GM12878 (cell line): ENCODE results near the gene SFT2D2. TPM values are rescaled to one million over a fixed set of nuclear protein-coding genes. Genes with fewer than 3 reads are reported as not detected.

Source experiments
- ATAC-seq: fragments of 200-7000 bp; cut with Tn5 transposase; 3 replicates; pipeline ENCODE4 v1.9.1; 2020; ENCODE audit warnings: mild to moderate bottlenecking, moderate library complexity
- BruUV-seq: library from RNA; stranded (reverse); fragments of 400-500 nt; replicated peaks from 2 replicates; lab custom pipeline; 2021; lab: Mats Ljungman, UMichigan
- CTCF ChIA-PET: fragments of 300-600 bp; sonication (Branson Sonifier 250); formaldehyde crosslinking; extraction: SDS; loops from one replicate; lab custom pipeline; 2021; ENCODE audit warnings: inconsistent platforms; lab: Yijun Ruan, JAX
- POLR2A ChIA-PET: fragments of 350-600 bp; formaldehyde crosslinking; extraction: SDS; loops from one replicate; lab custom pipeline; 2021; ENCODE audit warnings: inconsistent platforms; lab: Charles Lee
- RAD21 ChIA-PET: fragments of 300-600 bp; sonication (Branson Sonifier 250); formaldehyde crosslinking; loops from one replicate; lab custom pipeline; 2023; ENCODE audit warnings: antibody characterized with exemption; ENCODE audit not compliant: unreplicated experiment; lab: Charles Lee
- SMC1A ChIA-PET: fragments of 300-600 bp; sonication (Branson Sonifier 250); formaldehyde crosslinking; loops from one replicate; lab custom pipeline; 2023; ENCODE audit not compliant: unreplicated experiment, uncharacterized antibody; lab: Charles Lee
- DNase-seq: peaks from one replicate; pipeline ENCODE4 v3.0.0-alpha.2; 2011; ENCODE audit warnings: low read depth, low spot score
- FAIRE-seq: peaks from 3 replicates; lab custom pipeline; 2011; peaks lifted over from hg19 to GRCh38; lab: Jason Lieb, UNC
- H2AFZ ChIP-seq: 2 replicates; pipeline ENCODE4 v1.6.0; 2011; ENCODE audit warnings: low read depth, low read length, control low read depth; ENCODE audit not compliant: control insufficient read depth
- H3K27ac ChIP-seq: 2 replicates; pipeline ENCODE4 v1.5.1; 2011; ENCODE audit warnings: control low read depth; ENCODE audit not compliant: control insufficient read depth, insufficient read depth
- H3K27me3 ChIP-seq, 2 experiments: replicated peaks in 1 of 2; 2 replicates each; pipeline versions ENCODE4 v1.6.0 to v1.6.1; 2011; ENCODE audit warnings: low read length in 1 of 2; ENCODE audit not compliant: control insufficient read depth in 2 of 2, insufficient read depth in 2 of 2
- H3K36me3 ChIP-seq, 2 experiments: 2 replicates each; pipeline ENCODE4 v1.5.1; 2011; ENCODE audit warnings: low read length in 1 of 2; ENCODE audit not compliant: control insufficient read depth in 2 of 2, insufficient read depth in 2 of 2
- H3K4me1 ChIP-seq: 2 replicates; pipeline ENCODE4 v1.6.1; 2011; ENCODE audit warnings: mild to moderate bottlenecking, low read length, moderate library complexity, mixed read lengths; ENCODE audit not compliant: control insufficient read depth, insufficient read depth
- H3K4me2 ChIP-seq: 2 replicates; pipeline ENCODE4 v1.6.0; 2011; ENCODE audit warnings: control low read depth; ENCODE audit not compliant: control insufficient read depth, insufficient read depth
- H3K4me3 ChIP-seq: fragments of 200-600 bp; sonication (generic); 2 replicates; pipeline ENCODE4 v1.5.1; 2016
- H3K79me2 ChIP-seq: 2 replicates; pipeline ENCODE4 v1.6.0; 2011; ENCODE audit warnings: low read length; ENCODE audit not compliant: control insufficient read depth, insufficient read depth
- H3K9ac ChIP-seq: 2 replicates; pipeline ENCODE4 v1.8.0; 2011; ENCODE audit warnings: low read length, control low read depth, mixed read lengths; ENCODE audit not compliant: control insufficient read depth, insufficient read depth
- H3K9me3 ChIP-seq: replicated peaks from 3 replicates; pipeline ENCODE4 v1.5.1; 2011; ENCODE audit warnings: mild to moderate bottlenecking, low read length; ENCODE audit not compliant: control insufficient read depth, insufficient read depth
- H4K20me1 ChIP-seq: 2 replicates; pipeline ENCODE4 v1.6.0; 2011; ENCODE audit not compliant: control insufficient read depth, insufficient read depth
- CBX3 ChIP-seq: fragments of 200-600 bp; sonication (generic); IDR thresholded peaks from 2 replicates; pipeline ENCODE4 v1.6.1; 2016; ENCODE audit warnings: low read depth, borderline replicate concordance
- FOXK2 ChIP-seq: fragments of 450-650 bp; IDR thresholded peaks from 2 replicates; pipeline ENCODE4 v1.6.1; 2017; ENCODE audit warnings: mild to moderate bottlenecking, moderate library complexity
- GATAD2B ChIP-seq: fragments of 450-650 bp; conservative IDR thresholded peaks from 2 replicates; pipeline ENCODE4 v1.6.1; 2017; ENCODE audit warnings: low read depth, mild to moderate bottlenecking, moderate library complexity
- JUNB ChIP-seq: IDR thresholded peaks from 2 replicates; pipeline ENCODE4 v1.6.1; 2016; ENCODE audit warnings: antibody characterized with exemption, mild to moderate bottlenecking
- MEF2B ChIP-seq: fragments of 450-650 bp; IDR thresholded peaks from 2 replicates; pipeline ENCODE4 v1.6.1; 2018; ENCODE audit warnings: mild to moderate bottlenecking, moderate library complexity; ENCODE audit not compliant: partially characterized antibody, poor library complexity, severe bottlenecking
- NR2C1 ChIP-seq: fragments of 450-650 bp; IDR thresholded peaks from 2 replicates; pipeline ENCODE4 v1.6.1; 2017; ENCODE audit warnings: antibody characterized with exemption, mild to moderate bottlenecking, moderate library complexity
- PML ChIP-seq: IDR thresholded peaks from 2 replicates; pipeline ENCODE4 v1.6.1; 2012; ENCODE audit warnings: low read length, inconsistent platforms
- RCOR1 ChIP-seq: conservative IDR thresholded peaks from 2 replicates; pipeline ENCODE4 v1.6.1; 2012; ENCODE audit warnings: low read depth, low read length, improper control_type of control experiment
- SRF ChIP-seq, 2 experiments: IDR thresholded peaks; 2 replicates each; pipeline ENCODE4 v1.6.1; 2011; ENCODE audit warnings: low read depth in 2 of 2, low read length in 2 of 2, mild to moderate bottlenecking in 1 of 2, moderate library complexity in 1 of 2
- TCF7 ChIP-seq: IDR thresholded peaks from 2 replicates; pipeline ENCODE4 v1.6.1; 2014; ENCODE audit warnings: antibody characterized with exemption, borderline replicate concordance
- ZZZ3 ChIP-seq: IDR thresholded peaks from 2 replicates; pipeline ENCODE4 v1.6.1; 2011; ENCODE audit warnings: low read depth; ENCODE audit not compliant: control insufficient read depth, insufficient read length
- WGBS: methylation state at CpG from one replicate; pipeline ENCODE4 v1.1.6; 2016; ENCODE audit warnings: low lambda C conversion rate; ENCODE audit not compliant: insufficient replicate concordance, insufficient coverage; ENCODE audit errors: missing lambda C conversion rate; 5-methylcytosine and 5-hydroxymethylcytosine counted together
- in situ Hi-C: fragments of 300-500 bp; cut with MboI; formaldehyde crosslinking; loops from 9 replicates; pipeline ENCODE4 v1.14.3; 2018; ENCODE audit warnings: mixed read lengths
- intact Hi-C: fragments of 100-400 bp; cut with micrococcal nuclease; formaldehyde crosslinking; loops from one replicate; pipeline ENCODE4 v1.14.2; 2022; ENCODE audit not compliant: unreplicated experiment
- polyA plus RNA-seq, 11 experiments: library from polyadenylated mRNA; depleted of rRNA in 4 of 11; unstranded in 6 of 11; stranded (reverse) in 5 of 11; fragments of >200 nt; fragmentation: Nextera tagmentation in 4 of 11; fragmentation: Illumina TruSeq in 1 of 11; extraction: Ambion mirVana in 4 of 11; extraction: Trizol in 1 of 11; gene quantifications; 1 replicate in 1 of 11; 2 replicates in 10 of 11; pipeline versions ENCODE4 v1.2.1 to v1.2.3, GENCODE V29; 2011 to 2016; ENCODE audit warnings: inconsistent platforms in 2 of 11, missing spikeins in 2 of 11, low read depth in 1 of 11
- total RNA-seq, 4 experiments: library from RNA; depleted of rRNA in 3 of 4; stranded (reverse); fragments of >200 nt in 3 of 4; fragmentation: Illumina TruSeq in 1 of 4; extraction: Trizol in 1 of 4; gene quantifications; 2 replicates each; pipeline versions ENCODE4 v1.2.1 to v1.2.3, GENCODE V29; 2013 to 2021
- TF ChIP-seq, protein P1 (sequence below): fragments of 450-650 bp; IDR thresholded peaks from 2 replicates; pipeline ENCODE4 v1.6.1; 2018; ENCODE audit warnings: mild to moderate bottlenecking, low read depth, moderate library complexity; ENCODE audit not compliant: partially characterized antibody
- TF ChIP-seq, protein P2 (sequence below): fragments of 450-650 bp; IDR thresholded peaks from 2 replicates; pipeline ENCODE4 v1.6.1; 2018; ENCODE audit warnings: borderline replicate concordance, mild to moderate bottlenecking; ENCODE audit not compliant: partially characterized antibody
- TF ChIP-seq, protein P3 (sequence below): IDR thresholded peaks from 2 replicates; pipeline ENCODE4 v1.6.1; 2012; ENCODE audit warnings: improper control_type of control experiment, low read depth, low read length; ENCODE audit not compliant: insufficient replicate concordance

SFT2D2 gene
- total and polyA plus RNA-seq, 10 of the 15 experiments (the other 5 are each of a cell fraction or from before 2014, with no cell fraction given) = 5.6 to 49.6 (median 24.9) TPM

DNA sequence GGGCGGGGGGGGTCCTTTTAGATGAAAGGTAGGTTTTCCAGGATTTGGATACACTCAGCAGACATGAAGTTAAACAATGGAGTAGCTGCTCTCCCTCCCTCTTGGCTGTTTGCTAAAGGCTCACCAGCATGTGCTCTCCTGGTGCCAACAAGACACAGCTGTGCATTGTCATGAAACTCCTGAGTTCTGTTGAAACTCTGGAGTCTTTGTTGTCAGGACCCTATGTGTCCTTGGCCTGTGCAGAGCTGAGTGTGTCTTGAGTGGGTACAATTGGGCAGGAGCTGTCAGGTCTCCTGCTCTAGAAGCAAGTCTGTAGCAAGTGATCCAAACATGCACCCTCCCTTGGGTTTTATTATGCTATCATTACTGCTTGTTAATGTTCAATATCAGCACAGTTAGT, 67.6 kb downstream of the SFT2D2 start:
- Histone ChIP-seq H3K4me1 (no peaks in the 10 kb centered on the region), H3K27ac (no peak overlapping the region), H3K9me3 (no peaks in the 10 kb centered on the region), H3K4me2 (no peak overlapping the region), H2AFZ (no peak overlapping the region), H4K20me1 (no peaks in the 10 kb centered on the region), H3K36me3 (no peaks in the 10 kb centered on the region), H3K79me2 (no peaks in the 10 kb centered on the region), H3K4me3 (no peak overlapping the region), H3K9ac (no peak overlapping the region), H3K27me3 (no peaks in the 10 kb centered on the region)
- RAD21 ChIA-PET = interaction anchor here (0.6 kb wide), 1 partner anchor 315 kb away, joined by 3 read pairs; no protein-coding TSS in a partner anchor
- FAIRE-seq (no peak), ATAC-seq (no peak), DNase-seq (no peak)
- SMC1A ChIA-PET = no interaction called here
- in situ Hi-C loops (no loop called here), intact Hi-C loops (no loop called here)
- 50% methylated on average over 1 of the region's 1 CpG for WGBS
- TF ChIP-seq PML = no peak
- TF ChIP-seq RCOR1 = no peak
- TF ChIP-seq FOXK2 = no peak
- no peak for TF ChIP-seq MEF2B
- TF ChIP-seq NR2C1 = no peak
- TF ChIP-seq ZZZ3 = no peak
- TF ChIP-seq, protein P1, sequence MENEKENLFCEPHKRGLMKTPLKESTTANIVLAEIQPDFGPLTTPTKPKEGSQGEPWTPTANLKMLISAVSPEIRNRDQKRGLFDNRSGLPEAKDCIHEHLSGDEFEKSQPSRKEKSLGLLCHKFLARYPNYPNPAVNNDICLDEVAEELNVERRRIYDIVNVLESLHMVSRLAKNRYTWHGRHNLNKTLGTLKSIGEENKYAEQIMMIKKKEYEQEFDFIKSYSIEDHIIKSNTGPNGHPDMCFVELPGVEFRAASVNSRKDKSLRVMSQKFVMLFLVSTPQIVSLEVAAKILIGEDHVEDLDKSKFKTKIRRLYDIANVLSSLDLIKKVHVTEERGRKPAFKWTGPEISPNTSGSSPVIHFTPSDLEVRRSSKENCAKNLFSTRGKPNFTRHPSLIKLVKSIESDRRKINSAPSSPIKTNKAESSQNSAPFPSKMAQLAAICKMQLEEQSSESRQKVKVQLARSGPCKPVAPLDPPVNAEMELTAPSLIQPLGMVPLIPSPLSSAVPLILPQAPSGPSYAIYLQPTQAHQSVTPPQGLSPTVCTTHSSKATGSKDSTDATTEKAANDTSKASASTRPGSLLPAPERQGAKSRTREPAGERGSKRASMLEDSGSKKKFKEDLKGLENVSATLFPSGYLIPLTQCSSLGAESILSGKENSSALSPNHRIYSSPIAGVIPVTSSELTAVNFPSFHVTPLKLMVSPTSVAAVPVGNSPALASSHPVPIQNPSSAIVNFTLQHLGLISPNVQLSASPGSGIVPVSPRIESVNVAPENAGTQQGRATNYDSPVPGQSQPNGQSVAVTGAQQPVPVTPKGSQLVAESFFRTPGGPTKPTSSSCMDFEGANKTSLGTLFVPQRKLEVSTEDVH = no peak
- no peak for TF ChIP-seq JUNB
- no peak for TF ChIP-seq CBX3
- no peak for TF ChIP-seq SRF (IDR thresholded peaks at IDR 0.05; ENCODE audit: low read depth in 2 of 2, low read length in 2 of 2)
- TF ChIP-seq, protein P2, sequence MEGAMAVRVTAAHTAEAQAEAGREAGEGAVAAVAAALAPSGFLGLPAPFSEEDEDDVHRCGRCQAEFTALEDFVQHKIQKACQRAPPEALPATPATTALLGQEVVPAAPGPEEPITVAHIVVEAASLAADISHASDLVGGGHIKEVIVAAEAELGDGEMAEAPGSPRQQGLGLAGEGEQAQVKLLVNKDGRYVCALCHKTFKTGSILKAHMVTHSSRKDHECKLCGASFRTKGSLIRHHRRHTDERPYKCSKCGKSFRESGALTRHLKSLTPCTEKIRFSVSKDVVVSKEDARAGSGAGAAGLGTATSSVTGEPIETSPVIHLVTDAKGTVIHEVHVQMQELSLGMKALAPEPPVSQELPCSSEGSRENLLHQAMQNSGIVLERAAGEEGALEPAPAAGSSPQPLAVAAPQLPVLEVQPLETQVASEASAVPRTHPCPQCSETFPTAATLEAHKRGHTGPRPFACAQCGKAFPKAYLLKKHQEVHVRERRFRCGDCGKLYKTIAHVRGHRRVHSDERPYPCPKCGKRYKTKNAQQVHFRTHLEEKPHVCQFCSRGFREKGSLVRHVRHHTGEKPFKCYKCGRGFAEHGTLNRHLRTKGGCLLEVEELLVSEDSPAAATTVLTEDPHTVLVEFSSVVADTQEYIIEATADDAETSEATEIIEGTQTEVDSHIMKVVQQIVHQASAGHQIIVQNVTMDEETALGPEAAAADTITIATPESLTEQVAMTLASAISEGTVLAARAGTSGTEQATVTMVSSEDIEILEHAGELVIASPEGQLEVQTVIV = no peak
- TF ChIP-seq TCF7 = no peak
- no peak for TF ChIP-seq GATAD2B
- TF ChIP-seq, protein P3, sequence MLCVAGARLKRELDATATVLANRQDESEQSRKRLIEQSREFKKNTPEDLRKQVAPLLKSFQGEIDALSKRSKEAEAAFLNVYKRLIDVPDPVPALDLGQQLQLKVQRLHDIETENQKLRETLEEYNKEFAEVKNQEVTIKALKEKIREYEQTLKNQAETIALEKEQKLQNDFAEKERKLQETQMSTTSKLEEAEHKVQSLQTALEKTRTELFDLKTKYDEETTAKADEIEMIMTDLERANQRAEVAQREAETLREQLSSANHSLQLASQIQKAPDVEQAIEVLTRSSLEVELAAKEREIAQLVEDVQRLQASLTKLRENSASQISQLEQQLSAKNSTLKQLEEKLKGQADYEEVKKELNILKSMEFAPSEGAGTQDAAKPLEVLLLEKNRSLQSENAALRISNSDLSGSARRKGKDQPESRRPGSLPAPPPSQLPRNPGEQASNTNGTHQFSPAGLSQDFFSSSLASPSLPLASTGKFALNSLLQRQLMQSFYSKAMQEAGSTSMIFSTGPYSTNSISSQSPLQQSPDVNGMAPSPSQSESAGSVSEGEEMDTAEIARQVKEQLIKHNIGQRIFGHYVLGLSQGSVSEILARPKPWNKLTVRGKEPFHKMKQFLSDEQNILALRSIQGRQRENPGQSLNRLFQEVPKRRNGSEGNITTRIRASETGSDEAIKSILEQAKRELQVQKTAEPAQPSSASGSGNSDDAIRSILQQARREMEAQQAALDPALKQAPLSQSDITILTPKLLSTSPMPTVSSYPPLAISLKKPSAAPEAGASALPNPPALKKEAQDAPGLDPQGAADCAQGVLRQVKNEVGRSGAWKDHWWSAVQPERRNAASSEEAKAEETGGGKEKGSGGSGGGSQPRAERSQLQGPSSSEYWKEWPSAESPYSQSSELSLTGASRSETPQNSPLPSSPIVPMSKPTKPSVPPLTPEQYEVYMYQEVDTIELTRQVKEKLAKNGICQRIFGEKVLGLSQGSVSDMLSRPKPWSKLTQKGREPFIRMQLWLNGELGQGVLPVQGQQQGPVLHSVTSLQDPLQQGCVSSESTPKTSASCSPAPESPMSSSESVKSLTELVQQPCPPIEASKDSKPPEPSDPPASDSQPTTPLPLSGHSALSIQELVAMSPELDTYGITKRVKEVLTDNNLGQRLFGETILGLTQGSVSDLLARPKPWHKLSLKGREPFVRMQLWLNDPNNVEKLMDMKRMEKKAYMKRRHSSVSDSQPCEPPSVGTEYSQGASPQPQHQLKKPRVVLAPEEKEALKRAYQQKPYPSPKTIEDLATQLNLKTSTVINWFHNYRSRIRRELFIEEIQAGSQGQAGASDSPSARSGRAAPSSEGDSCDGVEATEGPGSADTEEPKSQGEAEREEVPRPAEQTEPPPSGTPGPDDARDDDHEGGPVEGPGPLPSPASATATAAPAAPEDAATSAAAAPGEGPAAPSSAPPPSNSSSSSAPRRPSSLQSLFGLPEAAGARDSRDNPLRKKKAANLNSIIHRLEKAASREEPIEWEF = no peak
- BruUV-seq = no TSS peak
- CTCF ChIA-PET = interaction anchor here (0.7 kb wide), 1 partner anchor 12 kb away, joined by 3 read pairs; the partner anchor contains the start of gene TBX19
- POLR2A ChIA-PET = no interaction called here
